DMS153 (cell line): ENCODE measurements around the gene CCDC17.
A peak's percentile ranks its signal among the peaks of the same experiment; 100 is the strongest.

Source experiments
- DNase-seq: peaks from one replicate; lab custom pipeline; 2025; lab: John Stamatoyannopoulos, UW

Gene CCDC17

DNA sequence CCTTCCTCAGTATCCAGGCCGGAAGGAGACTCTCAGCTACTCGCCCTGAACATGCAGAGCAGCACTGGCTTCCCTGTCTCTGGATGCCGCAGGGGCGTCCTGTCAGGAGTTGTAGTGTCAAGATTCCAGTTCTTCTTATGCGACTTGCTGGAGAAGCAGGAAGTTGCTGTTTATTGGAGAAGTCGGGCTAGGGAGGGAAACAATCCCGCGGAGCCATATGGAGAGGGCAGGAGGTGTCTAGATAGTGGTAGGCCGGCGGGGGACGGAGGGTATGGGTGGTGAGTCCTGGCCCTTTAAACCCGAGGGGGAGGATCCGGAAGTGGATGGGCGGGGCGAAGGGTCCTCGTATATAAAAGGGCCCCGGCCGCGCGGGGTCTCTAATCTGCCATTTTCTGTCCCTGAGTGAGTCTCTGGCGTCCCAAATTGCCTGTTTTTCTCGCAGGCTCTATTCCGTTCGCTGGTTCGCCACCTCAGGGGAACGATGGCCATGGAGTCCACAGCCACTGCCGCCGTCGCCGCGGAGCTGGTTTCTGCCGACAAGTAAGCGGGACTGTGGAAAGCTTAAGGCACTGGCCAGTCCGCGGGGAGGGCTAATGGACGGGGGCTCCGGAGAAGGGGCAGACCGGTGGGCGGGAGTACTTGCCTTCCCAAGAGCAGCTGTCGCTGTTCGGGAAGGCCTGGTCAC lies 40.0 kb downstream of the CCDC17 start, which contains the start of gene NASP:
Gene NASP (plus strand): TSS at position 376 of the 685 bp plus-strand sequence. CDS start 106 bp downstream, at position 482.
- DNase-seq = peak; percentile 68

GRCh38 chr1:45583264-45583665 lies 40.6 kb downstream of the CCDC17 start:
- DNase-seq = peak; percentile 99

DNA sequence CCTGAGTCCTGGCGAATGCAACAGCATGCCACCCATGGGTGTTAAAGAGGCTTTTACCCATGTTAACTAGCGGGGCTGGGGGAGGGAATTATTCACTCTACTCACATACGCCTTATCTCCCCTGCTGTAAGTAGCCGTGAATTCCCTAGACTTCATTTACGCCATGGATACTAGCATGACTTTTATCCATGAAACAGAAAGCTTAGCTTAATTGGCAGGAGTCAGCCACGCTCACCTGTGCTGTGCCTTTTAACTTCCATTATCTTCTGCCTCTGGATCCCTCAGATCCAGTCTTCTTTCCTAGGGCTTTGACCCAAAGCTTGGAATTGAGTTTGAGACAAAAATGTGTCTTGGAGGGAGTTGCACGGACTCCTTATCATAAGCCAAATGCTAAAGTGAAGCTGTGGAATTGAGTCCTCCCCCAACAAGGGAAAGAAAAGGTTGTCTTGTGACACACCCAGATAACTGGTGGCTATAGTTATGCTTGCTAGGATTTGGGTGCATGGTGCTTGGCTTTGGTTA lies 49.7 kb downstream of the CCDC17 start:
- no peak for DNase-seq

- no peak for DNase-seq
Measured at GRCh38 chr1:45573231-45573804, 50.5 kb downstream of the CCDC17 start.

- DNase-seq = no peak
Measured at GRCh38 chr1:45570631-45571030, 53.2 kb downstream of the CCDC17 start.
